NB4 (cell line): ENCODE measurements around the gene SPACA4.

ENCODE experiments used
- DNase-seq: peaks from one replicate; pipeline ENCODE4 v3.0.0; 2010; ENCODE audit warnings: low read depth
- H3K4me3 ChIP-seq: one replicate; pipeline ENCODE4 v1.5.1; 2011; ENCODE audit warnings: mild to moderate bottlenecking, low read depth, low read length, moderate library complexity
- MAX ChIP-seq: IDR thresholded peaks from 2 replicates; pipeline ENCODE4 v1.6.1; 2011; ENCODE audit warnings: low read depth, low read length
- MYC ChIP-seq: IDR thresholded peaks from 2 replicates; pipeline ENCODE4 v1.6.1; 2011; ENCODE audit warnings: low read depth, low read length
- POLR2A ChIP-seq: IDR thresholded peaks from 2 replicates; pipeline ENCODE4 v1.6.1; 2011; ENCODE audit warnings: mild to moderate bottlenecking; ENCODE audit not compliant: insufficient read length; ENCODE audit errors: extremely low read depth
- TF ChIP-seq, protein P1 (sequence below): IDR thresholded peaks from one replicate; pipeline ENCODE4 v1.5.1; 2012; ENCODE audit warnings: low read depth, low read length

The SPACA4 gene

GRCh38 chr19:48603001-48603400 lies 3.5 kb upstream of the SPACA4 start:
- no peak for TF ChIP-seq POLR2A
- no peak for TF ChIP-seq MAX
- TF ChIP-seq, protein P1, sequence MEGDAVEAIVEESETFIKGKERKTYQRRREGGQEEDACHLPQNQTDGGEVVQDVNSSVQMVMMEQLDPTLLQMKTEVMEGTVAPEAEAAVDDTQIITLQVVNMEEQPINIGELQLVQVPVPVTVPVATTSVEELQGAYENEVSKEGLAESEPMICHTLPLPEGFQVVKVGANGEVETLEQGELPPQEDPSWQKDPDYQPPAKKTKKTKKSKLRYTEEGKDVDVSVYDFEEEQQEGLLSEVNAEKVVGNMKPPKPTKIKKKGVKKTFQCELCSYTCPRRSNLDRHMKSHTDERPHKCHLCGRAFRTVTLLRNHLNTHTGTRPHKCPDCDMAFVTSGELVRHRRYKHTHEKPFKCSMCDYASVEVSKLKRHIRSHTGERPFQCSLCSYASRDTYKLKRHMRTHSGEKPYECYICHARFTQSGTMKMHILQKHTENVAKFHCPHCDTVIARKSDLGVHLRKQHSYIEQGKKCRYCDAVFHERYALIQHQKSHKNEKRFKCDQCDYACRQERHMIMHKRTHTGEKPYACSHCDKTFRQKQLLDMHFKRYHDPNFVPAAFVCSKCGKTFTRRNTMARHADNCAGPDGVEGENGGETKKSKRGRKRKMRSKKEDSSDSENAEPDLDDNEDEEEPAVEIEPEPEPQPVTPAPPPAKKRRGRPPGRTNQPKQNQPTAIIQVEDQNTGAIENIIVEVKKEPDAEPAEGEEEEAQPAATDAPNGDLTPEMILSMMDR = no peak
- TF ChIP-seq MYC = no peak
- H3K4me3 ChIP-seq = no peak overlapping the region
- DNase-seq = peak; percentile 34

- no peak overlapping the region for H3K4me3 ChIP-seq
- DNase-seq = no peak
- TF ChIP-seq MAX = no peak
- TF ChIP-seq MYC = no peak
- TF ChIP-seq POLR2A = no peak
Observed at GRCh38 chr19:48603449-48603848, 3.1 kb upstream of the SPACA4 start.

GRCh38 chr19:48603850-48604249 lies 2.7 kb upstream of the SPACA4 start:
- DNase-seq = peak; percentile 60
- no peak for TF ChIP-seq MYC
- no peak for TF ChIP-seq MAX
- TF ChIP-seq, protein P1 = no peak
- TF ChIP-seq POLR2A = no peak
- no peak overlapping the region for H3K4me3 ChIP-seq

GRCh38 chr19:48607359-48607755 lies 815 bp downstream of the SPACA4 start:
- TF ChIP-seq MAX (no peak), POLR2A (no peak), MYC (no peak)
- TF ChIP-seq, protein P1 = no peak
- no peak overlapping the region for H3K4me3 ChIP-seq
- DNase-seq = no peak

DNA sequence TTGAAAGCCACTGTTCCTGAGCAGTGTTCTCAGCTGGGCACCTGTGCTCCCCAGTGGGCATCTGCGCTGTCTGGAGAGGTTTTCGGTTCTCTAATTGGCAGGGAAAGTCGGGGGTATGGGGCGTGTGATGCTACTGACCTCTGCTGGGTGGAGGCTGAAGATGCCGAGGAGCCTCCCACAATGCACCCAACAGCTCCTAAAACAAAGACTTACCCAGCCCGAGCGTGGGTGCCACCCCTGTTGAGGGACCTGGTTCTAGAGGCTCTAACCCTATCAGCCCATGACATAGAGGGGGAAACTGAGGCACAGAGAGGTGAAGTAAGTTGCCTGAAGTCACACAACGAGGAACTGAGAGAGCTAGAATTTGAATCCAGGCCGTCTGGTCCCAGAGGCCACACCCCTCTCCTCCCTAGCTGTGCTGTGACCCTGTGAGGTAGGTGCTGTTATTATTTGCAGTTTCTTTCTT lies 2.3 kb downstream of the SPACA4 start:
- TF ChIP-seq POLR2A (no peak), MAX (peak; percentile 82), MYC (peak; percentile 89)
- TF ChIP-seq, protein P1 = peak; percentile 100
- peak; percentile 96 for DNase-seq
- H3K4me3 ChIP-seq = peak overlapping the region; percentile 18

- no peak overlapping the region for H3K4me3 ChIP-seq
- TF ChIP-seq, protein P1 = no peak
- TF ChIP-seq MAX = no peak
- TF ChIP-seq MYC = no peak
- TF ChIP-seq POLR2A = no peak
- DNase-seq = no peak
Observed at GRCh38 chr19:48609571-48610108, 3.1 kb downstream of the SPACA4 start.
